Testis (tissue), 5 donors: ENCODE measurements around the gene DSC3. TPM values are rescaled to one million over a fixed set of nuclear protein-coding genes. Genes with fewer than 3 reads are reported as not detected.

ENCODE experiments used
- DNase-seq: peaks from one replicate; pipeline ENCODE4 v3.0.0-alpha.2; 2019
- H3K27ac ChIP-seq, 2 donors: fragments of 200-600 bp; sonication (generic); one replicate each; pipeline ENCODE4 v1.5.1; 2019
- H3K27me3 ChIP-seq: fragments of 200-600 bp; sonication (generic); one replicate; pipeline ENCODE4 v1.5.1; 2019
- H3K36me3 ChIP-seq: fragments of 200-600 bp; sonication (generic); one replicate; pipeline ENCODE4 v1.5.1; 2017; ENCODE audit warnings: low read depth; ENCODE audit errors: missing control alignments
- H3K4me1 ChIP-seq: fragments of 200-600 bp; sonication (generic); one replicate; pipeline ENCODE4 v1.5.1; 2019
- H3K4me3 ChIP-seq, 2 donors: fragments of 200-600 bp; sonication (generic); one replicate each; pipeline ENCODE4 v1.5.1; 2017 to 2019
- H3K9me3 ChIP-seq: fragments of 200-600 bp; sonication (generic); one replicate; pipeline ENCODE4 v1.5.1; 2017
- CTCF ChIP-seq, 3 experiments: fragments of 450-650 bp in 2 of 3; fragments of 200-600 bp in 1 of 3; sonication (generic) in 1 of 3; IDR thresholded peaks; one replicate each; pipeline ENCODE4 v1.5.1; 2016 to 2019; ENCODE audit warnings: antibody characterized with exemption in 3 of 3, mild to moderate bottlenecking in 2 of 3, moderate library complexity in 1 of 3
- POLR2A ChIP-seq: fragments of 450-650 bp; IDR thresholded peaks from one replicate; pipeline ENCODE4 v1.6.1; 2017; ENCODE audit warnings: antibody characterized with exemption, mild to moderate bottlenecking, moderate library complexity
- WGBS, 2 donors: methylation state at CpG; one replicate each; pipeline ENCODE4 v1.1.5; 2018; 5-methylcytosine and 5-hydroxymethylcytosine counted together
- intact Hi-C: fragments of 100-400 bp; cut with DNase I; formaldehyde crosslinking; loops from one replicate; pipeline ENCODE4 v1.15.1; 2023; ENCODE audit warnings: low total_unique reads
- long read RNA-seq, 2 donors: transcript quantifications; one replicate each; lab custom pipeline, GENCODE V29; 2026
- polyA plus RNA-seq: library from polyadenylated mRNA; stranded (reverse); fragments of 350-450 nt; fragmentation: Illumina TruSeq; extraction: RNeasy Lipid Tissue Mini Kit (QIAGEN cat#74804); gene quantifications from one replicate; pipeline ENCODE4 v1.2.3, GENCODE V29; 2014; ENCODE audit warnings: low read depth, low replicate concordance; ENCODE audit not compliant: insufficient read depth
- total RNA-seq, 2 donors: library from RNA; depleted of rRNA; stranded (reverse); fragments of >200 nt; gene quantifications; one replicate each; pipeline ENCODE4 v1.2.3, GENCODE V29; 2016

Gene DSC3
- total RNA-seq (under 1 TPM; 0.19 to 0.24 TPM), polyA plus RNA-seq (2.0 TPM)
- long read RNA-seq, donor 1, result 0 reads
- long read RNA-seq, donor 2, result 0 reads

- no peak within 1 kb of the TSS for H3K27ac ChIP-seq
- no peaks in the 10 kb centered on the region for H3K4me1 ChIP-seq
- WGBS, 2 donors, result 2 to 5% methylated on average over 28 to 72 of the region's 73 CpGs
- peak within 1 kb of the TSS; percentile 12 to 36 for H3K4me3 ChIP-seq
- H3K36me3 ChIP-seq, result no peaks in the 10 kb centered on the region
- peak; percentile 17 for DNase-seq
- intact Hi-C loops, result no loop called here
- no peaks in the 10 kb centered on the region for H3K9me3 ChIP-seq
- TF ChIP-seq CTCF (IDR thresholded peaks at IDR 0.05), result no peak
- TF ChIP-seq POLR2A, result no peak
- H3K27me3 ChIP-seq, result no peaks in the 10 kb centered on the region
These were observed at the start of gene DSC3 for GRCh38 chr18:31042406-31043181. Gene DSC3 (minus strand): TSS chr18:31042742. CDS start chr18:31042660, 82 bp downstream.

GRCh38 chr18:31091350-31091749, 48.8 kb upstream of the DSC3 start:
- H3K9me3 ChIP-seq, result no peaks in the 10 kb centered on the region
- no peaks in the 10 kb centered on the region for H3K4me1 ChIP-seq
- no peaks in the 10 kb centered on the region for H3K36me3 ChIP-seq
- no peak for TF ChIP-seq CTCF (IDR thresholded peaks at IDR 0.05)
- TF ChIP-seq POLR2A, result no peak
- DNase-seq, result no peak
- intact Hi-C loops, result no loop called here
- no peak overlapping the region for H3K27ac ChIP-seq
- no peak overlapping the region for H3K4me3 ChIP-seq
- no peaks in the 10 kb centered on the region for H3K27me3 ChIP-seq
- WGBS, 2 donors, result 71 to 74% methylated on average over 1 of the region's 1 CpG

- WGBS, 2 donors, result 89 to 94% methylated on average over 3 of the region's 3 CpGs
- Histone ChIP-seq H3K4me3 (no peak overlapping the region), H3K36me3 (no peaks in the 10 kb centered on the region), H3K27ac (no peak overlapping the region), H3K27me3 (no peaks in the 10 kb centered on the region), H3K4me1 (no peaks in the 10 kb centered on the region), H3K9me3 (no peaks in the 10 kb centered on the region)
- TF ChIP-seq CTCF (IDR thresholded peaks at IDR 0.05), result no peak
- no peak for TF ChIP-seq POLR2A
- no peak for DNase-seq
- intact Hi-C loops, result no loop called here
These were observed 46.0 kb upstream of the DSC3 start for GRCh38 chr18:31088532-31088931.

- Histone ChIP-seq H3K4me3 (no peak overlapping the region), H3K4me1 (no peaks in the 10 kb centered on the region), H3K9me3 (no peaks in the 10 kb centered on the region), H3K27ac (no peak overlapping the region), H3K36me3 (no peaks in the 10 kb centered on the region), H3K27me3 (no peaks in the 10 kb centered on the region)
- no peak for DNase-seq
- 91 to 94% methylated on average over 3 of the region's 3 CpGs for WGBS, 2 donors
- no peak for TF ChIP-seq CTCF (IDR thresholded peaks at IDR 0.05)
- no peak for TF ChIP-seq POLR2A
- intact Hi-C loops, result no loop called here
These were observed 37.4 kb upstream of the DSC3 start for GRCh38 chr18:31079973-31080372.

GRCh38 chr18:31077878-31078277, 35.3 kb upstream of the DSC3 start:
- DNase-seq, result no peak
- TF ChIP-seq CTCF (IDR thresholded peaks at IDR 0.05) (no peak), POLR2A (no peak)
- no peaks in the 10 kb centered on the region for H3K27me3 ChIP-seq
- H3K36me3 ChIP-seq, result no peaks in the 10 kb centered on the region
- intact Hi-C loops, result no loop called here
- 76 to 89% methylated on average over 1 of the region's 1 CpG for WGBS, 2 donors
- H3K4me3 ChIP-seq, result no peak overlapping the region
- no peak overlapping the region for H3K27ac ChIP-seq
- no peaks in the 10 kb centered on the region for H3K4me1 ChIP-seq
- H3K9me3 ChIP-seq, result no peaks in the 10 kb centered on the region
